WTC11 (cell line): ENCODE measurements around the gene RHOT2. TPM values are rescaled to one million over a fixed set of nuclear protein-coding genes. Genes with fewer than 3 reads are reported as not detected.

ENCODE experiments used
- ATAC-seq: fragments of 200-7000 bp; cut with Tn5 transposase; 2 replicates; pipeline ENCODE4 v1.10.0; 2021; ENCODE audit warnings: mild to moderate bottlenecking, moderate library complexity
- CTCF ChIA-PET: fragments of 300-600 bp; sonication (Branson Sonifier 250); formaldehyde crosslinking; loops from one replicate; lab custom pipeline; 2021; ENCODE audit warnings: antibody characterized with exemption; lab: Charles Lee
- POLR2A ChIA-PET: fragments of 350-600 bp; sonication (Branson Sonifier 250); formaldehyde crosslinking; loops from one replicate; lab custom pipeline; 2021; ENCODE audit warnings: antibody characterized with exemption; lab: Charles Lee
- DNase-seq: peaks from one replicate; pipeline ENCODE4 v3.0.0; 2021; ENCODE audit warnings: low spot score
- H3K27ac Mint-ChIP-seq: 2 replicates; pipeline ENCODE4 v1.8.0; 2021; ENCODE audit warnings: mixed read lengths
- H3K27me3 Mint-ChIP-seq: 2 replicates; pipeline ENCODE4 v1.8.0; 2021; ENCODE audit warnings: low read depth, mild to moderate bottlenecking, moderate library complexity, mixed read lengths
- H3K36me3 Mint-ChIP-seq: 2 replicates; pipeline ENCODE4 v1.8.0; 2021; ENCODE audit warnings: mixed read lengths
- H3K4me1 Mint-ChIP-seq: 2 replicates; pipeline ENCODE4 v1.8.0; 2022; ENCODE audit warnings: mixed read lengths
- H3K4me3 Mint-ChIP-seq: 2 replicates; pipeline ENCODE4 v1.8.0; 2021; ENCODE audit warnings: mild to moderate bottlenecking, moderate library complexity, mixed read lengths
- H3K9me3 Mint-ChIP-seq: 2 replicates; pipeline ENCODE4 v1.8.0; 2021; ENCODE audit warnings: mixed read lengths
- ATF1 ChIP-seq: sonication (generic); formaldehyde crosslinking; IDR thresholded peaks from 2 replicates; pipeline ENCODE4 v1.8.1; 2023; ENCODE audit warnings: mild to moderate bottlenecking, moderate library complexity, missing genetic modification reagents
- CBFB ChIP-seq: sonication (generic); formaldehyde crosslinking; IDR thresholded peaks from 2 replicates; pipeline ENCODE4 v1.8.1; 2022; ENCODE audit warnings: mild to moderate bottlenecking, low read depth, missing genetic modification reagents
- FOXK1 ChIP-seq: sonication (generic); formaldehyde crosslinking; IDR thresholded peaks from 2 replicates; pipeline ENCODE4 v1.8.0; 2022; ENCODE audit warnings: mild to moderate bottlenecking, moderate library complexity, missing genetic modification reagents
- GTF2I ChIP-seq: fragments of 250-450 bp; sonication (Bioruptor Pico); conservative IDR thresholded peaks from 2 replicates; pipeline ENCODE4 v1.4.0; 2021; ENCODE audit warnings: mild to moderate bottlenecking
- IRF2 ChIP-seq: sonication (generic); formaldehyde crosslinking; IDR thresholded peaks from 2 replicates; pipeline ENCODE4 v1.8.0; 2022; ENCODE audit warnings: low read depth, missing genetic modification reagents, borderline replicate concordance
- NR2C2 ChIP-seq: sonication (generic); formaldehyde crosslinking; IDR thresholded peaks from 2 replicates; pipeline ENCODE4 v1.8.0; 2022; ENCODE audit warnings: mild to moderate bottlenecking, missing genetic modification reagents
- RELA ChIP-seq: sonication (generic); formaldehyde crosslinking; IDR thresholded peaks from 2 replicates; pipeline ENCODE4 v1.8.1; 2022; ENCODE audit warnings: missing genetic modification reagents, mild to moderate bottlenecking, borderline replicate concordance
- SP1 ChIP-seq: sonication (generic); formaldehyde crosslinking; conservative IDR thresholded peaks from 2 replicates; pipeline ENCODE4 v1.8.1; 2022; ENCODE audit warnings: missing genetic modification reagents
- TP53 ChIP-seq: sonication (generic); formaldehyde crosslinking; IDR thresholded peaks from 2 replicates; pipeline ENCODE4 v1.8.1; 2023; ENCODE audit warnings: mild to moderate bottlenecking, missing genetic modification reagents
- ZNF138 ChIP-seq: sonication (generic); formaldehyde crosslinking; conservative IDR thresholded peaks from 2 replicates; pipeline ENCODE4 v1.8.1; 2022; ENCODE audit warnings: mild to moderate bottlenecking, moderate library complexity, missing genetic modification reagents
- ZNF219 ChIP-seq: sonication (generic); formaldehyde crosslinking; IDR thresholded peaks from 2 replicates; pipeline ENCODE4 v1.8.0; 2023; ENCODE audit warnings: missing genetic modification reagents, mild to moderate bottlenecking, borderline replicate concordance
- ZNF396 ChIP-seq: fragments of 250-450 bp; sonication (Bioruptor Pico); IDR thresholded peaks from 2 replicates; pipeline ENCODE4 v1.8.0; 2021; ENCODE audit warnings: mild to moderate bottlenecking, moderate library complexity, borderline replicate concordance
- ZNF416 ChIP-seq: fragments of 250-450 bp; sonication (Bioruptor Pico); IDR thresholded peaks from 2 replicates; pipeline ENCODE4 v1.9.0; 2021; ENCODE audit warnings: mild to moderate bottlenecking, inconsistent platforms
- total RNA-seq: library from RNA; stranded (reverse); gene quantifications from 3 replicates; pipeline ENCODE4 v1.2.3, GENCODE V29; 2021
- TF ChIP-seq, protein P1 (sequence below): sonication (generic); formaldehyde crosslinking; IDR thresholded peaks from 2 replicates; pipeline ENCODE4 v1.8.1; 2023; ENCODE audit warnings: mild to moderate bottlenecking, missing genetic modification reagents
- TF ChIP-seq, protein P2 (sequence below): fragments of 250-450 bp; sonication (Bioruptor Pico); IDR thresholded peaks from 2 replicates; pipeline ENCODE4 v1.9.0; 2021; ENCODE audit warnings: mild to moderate bottlenecking
- TF ChIP-seq, protein P3 (sequence below): fragments of 250-450 bp; sonication (Bioruptor Pico); IDR thresholded peaks from 2 replicates; pipeline ENCODE4 v1.9.0; 2021; ENCODE audit warnings: moderate library complexity, mild to moderate bottlenecking, inconsistent platforms, borderline replicate concordance
- TF ChIP-seq, protein P4 (sequence below): sonication (generic); formaldehyde crosslinking; IDR thresholded peaks from 2 replicates; pipeline ENCODE4 v1.8.1; 2022; ENCODE audit warnings: missing genetic modification reagents, borderline replicate concordance
- TF ChIP-seq, protein P5 (sequence below): fragments of 250-450 bp; sonication (Bioruptor Pico); conservative IDR thresholded peaks from 2 replicates; pipeline ENCODE4 v1.9.0; 2021; ENCODE audit warnings: mild to moderate bottlenecking
- TF ChIP-seq, protein P6 (sequence below): sonication (generic); formaldehyde crosslinking; IDR thresholded peaks from 2 replicates; pipeline ENCODE4 v1.8.1; 2023; ENCODE audit warnings: mild to moderate bottlenecking, missing genetic modification reagents
- TF ChIP-seq, protein P7 (sequence below): fragments of 250-450 bp; sonication (Bioruptor Pico); IDR thresholded peaks from 2 replicates; pipeline ENCODE4 v1.9.0; 2021; ENCODE audit warnings: mild to moderate bottlenecking, borderline replicate concordance
- TF ChIP-seq, protein P8 (sequence below): sonication (generic); formaldehyde crosslinking; IDR thresholded peaks from 2 replicates; pipeline ENCODE4 v1.8.0; 2023; ENCODE audit warnings: missing genetic modification reagents

RHOT2 gene
- total RNA-seq, 1 experiment from 2014 or later, result 285 TPM

DNA sequence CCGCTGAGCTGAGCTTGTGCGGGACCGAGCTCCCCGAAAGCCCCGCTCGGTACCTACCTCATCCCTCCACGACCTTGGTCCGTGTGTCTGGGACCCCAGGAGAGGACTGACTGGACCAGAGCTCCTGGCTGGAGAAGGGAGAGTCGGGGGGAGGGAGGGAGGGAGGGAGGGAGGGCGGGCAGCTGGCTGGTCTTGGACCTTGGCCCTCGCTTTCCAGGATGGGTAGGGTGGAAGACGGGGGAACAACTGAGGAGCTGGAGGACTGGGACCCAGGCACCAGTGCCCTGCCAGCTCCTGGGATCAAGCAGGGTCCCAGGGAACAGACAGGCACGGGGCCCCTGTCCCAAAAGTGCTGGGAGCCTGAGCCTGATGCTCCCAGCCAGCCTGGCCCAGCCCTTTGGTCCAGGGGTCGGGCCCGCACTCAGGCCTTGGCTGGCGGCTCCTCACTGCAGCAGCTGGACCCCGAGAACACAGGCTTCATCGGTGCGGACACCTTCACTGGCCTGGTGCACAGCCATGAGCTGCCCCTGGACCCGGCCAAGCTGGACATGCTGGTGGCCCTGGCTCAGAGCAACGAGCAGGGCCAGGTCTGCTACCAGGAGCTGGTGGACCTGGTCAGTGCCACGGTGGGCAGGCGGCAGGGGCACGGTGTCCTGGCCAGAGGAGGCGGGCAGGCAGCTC lies 8.1 kb downstream of the RHOT2 start (continued):
- TF ChIP-seq, protein P1, sequence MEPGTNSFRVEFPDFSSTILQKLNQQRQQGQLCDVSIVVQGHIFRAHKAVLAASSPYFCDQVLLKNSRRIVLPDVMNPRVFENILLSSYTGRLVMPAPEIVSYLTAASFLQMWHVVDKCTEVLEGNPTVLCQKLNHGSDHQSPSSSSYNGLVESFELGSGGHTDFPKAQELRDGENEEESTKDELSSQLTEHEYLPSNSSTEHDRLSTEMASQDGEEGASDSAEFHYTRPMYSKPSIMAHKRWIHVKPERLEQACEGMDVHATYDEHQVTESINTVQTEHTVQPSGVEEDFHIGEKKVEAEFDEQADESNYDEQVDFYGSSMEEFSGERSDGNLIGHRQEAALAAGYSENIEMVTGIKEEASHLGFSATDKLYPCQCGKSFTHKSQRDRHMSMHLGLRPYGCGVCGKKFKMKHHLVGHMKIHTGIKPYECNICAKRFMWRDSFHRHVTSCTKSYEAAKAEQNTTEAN, result no peak
- TF ChIP-seq, protein P2, sequence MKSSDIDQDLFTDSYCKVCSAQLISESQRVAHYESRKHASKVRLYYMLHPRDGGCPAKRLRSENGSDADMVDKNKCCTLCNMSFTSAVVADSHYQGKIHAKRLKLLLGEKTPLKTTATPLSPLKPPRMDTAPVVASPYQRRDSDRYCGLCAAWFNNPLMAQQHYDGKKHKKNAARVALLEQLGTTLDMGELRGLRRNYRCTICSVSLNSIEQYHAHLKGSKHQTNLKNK (CRISPR knock-in tag), result no peak
- no peak for TF ChIP-seq ZNF219 (CRISPR knock-in tag)
- TF ChIP-seq, protein P3, sequence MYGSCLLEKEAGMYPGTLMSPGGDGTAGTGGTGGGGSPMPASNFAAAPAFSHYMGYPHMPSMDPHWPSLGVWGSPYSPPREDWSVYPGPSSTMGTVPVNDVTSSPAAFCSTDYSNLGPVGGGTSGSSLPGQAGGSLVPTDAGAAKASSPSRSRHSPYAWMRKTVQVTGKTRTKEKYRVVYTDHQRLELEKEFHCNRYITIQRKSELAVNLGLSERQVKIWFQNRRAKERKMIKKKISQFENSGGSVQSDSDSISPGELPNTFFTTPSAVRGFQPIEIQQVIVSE (CRISPR knock-in tag), result no peak
- no peak for TF ChIP-seq RELA

DNA sequence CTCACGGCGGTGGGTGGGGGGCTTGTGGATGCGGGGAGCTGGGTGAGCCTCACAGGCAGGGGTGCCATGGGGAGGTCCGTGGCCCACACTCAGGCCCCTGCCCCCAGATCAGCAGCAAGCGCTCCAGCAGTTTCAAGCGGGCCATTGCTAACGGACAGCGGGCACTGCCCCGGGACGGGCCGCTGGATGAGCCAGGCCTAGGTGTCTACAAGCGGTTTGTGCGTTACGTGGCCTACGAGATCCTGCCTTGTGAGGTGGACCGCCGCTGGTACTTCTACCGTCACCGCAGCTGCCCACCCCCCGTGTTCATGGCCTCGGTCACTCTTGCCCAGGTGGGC lies 8.6 kb downstream of the RHOT2 start:
- TF ChIP-seq ZNF416 (no peak), FOXK1 (CRISPR knock-in tag) (no peak), ZNF138 (CRISPR knock-in tag) (no peak), GTF2I (CRISPR knock-in tag) (no peak), ATF1 (no peak), TP53 (CRISPR knock-in tag) (no peak), ZNF396 (CRISPR knock-in tag) (no peak), NR2C2 (no peak), SP1 (CRISPR knock-in tag) (no peak), CBFB (no peak), IRF2 (no peak)
- TF ChIP-seq, protein P4, sequence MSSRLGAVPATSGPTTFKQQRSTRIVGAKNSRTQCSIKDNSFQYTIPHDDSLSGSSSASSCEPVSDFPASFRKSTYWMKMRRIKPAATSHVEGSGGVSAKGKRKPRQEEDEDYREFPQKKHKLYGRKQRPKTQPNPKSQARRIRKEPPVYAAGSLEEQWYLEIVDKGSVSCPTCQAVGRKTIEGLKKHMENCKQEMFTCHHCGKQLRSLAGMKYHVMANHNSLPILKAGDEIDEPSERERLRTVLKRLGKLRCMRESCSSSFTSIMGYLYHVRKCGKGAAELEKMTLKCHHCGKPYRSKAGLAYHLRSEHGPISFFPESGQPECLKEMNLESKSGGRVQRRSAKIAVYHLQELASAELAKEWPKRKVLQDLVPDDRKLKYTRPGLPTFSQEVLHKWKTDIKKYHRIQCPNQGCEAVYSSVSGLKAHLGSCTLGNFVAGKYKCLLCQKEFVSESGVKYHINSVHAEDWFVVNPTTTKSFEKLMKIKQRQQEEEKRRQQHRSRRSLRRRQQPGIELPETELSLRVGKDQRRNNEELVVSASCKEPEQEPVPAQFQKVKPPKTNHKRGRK (CRISPR knock-in tag), result no peak
- TF ChIP-seq, protein P5, sequence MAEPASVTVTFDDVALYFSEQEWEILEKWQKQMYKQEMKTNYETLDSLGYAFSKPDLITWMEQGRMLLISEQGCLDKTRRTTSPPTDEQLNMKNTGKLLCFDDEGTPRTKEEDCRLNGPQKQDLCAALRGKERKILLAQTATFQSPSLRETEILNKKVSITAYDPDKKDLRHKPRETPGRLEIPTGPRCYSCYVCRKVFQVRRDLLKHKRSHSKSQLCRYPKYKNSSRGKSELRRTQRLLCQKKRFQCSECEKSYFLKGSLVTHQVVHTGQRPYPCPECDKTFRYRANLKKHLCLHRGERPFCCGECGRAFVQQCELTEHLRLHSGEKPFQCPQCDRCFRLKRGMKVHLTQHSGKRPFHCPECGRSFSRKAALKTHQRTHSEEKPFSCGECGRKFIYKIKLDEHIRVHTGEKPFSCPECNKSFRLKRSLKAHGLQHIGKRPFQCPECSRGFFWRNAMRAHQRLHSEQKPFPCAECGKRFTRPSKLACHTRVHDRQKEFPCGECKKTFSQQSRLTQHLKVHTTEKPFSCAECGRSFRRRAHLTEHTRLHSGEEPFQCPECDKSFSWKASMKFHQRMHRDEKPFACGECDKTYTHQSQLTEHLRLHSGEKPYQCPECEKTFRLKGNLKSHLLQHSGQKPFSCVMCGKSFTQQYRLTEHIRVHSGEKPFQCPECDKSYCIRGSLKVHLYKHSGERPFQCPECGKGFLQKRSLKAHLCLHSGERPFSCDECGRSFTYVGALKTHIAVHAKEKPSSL, result no peak
- TF ChIP-seq, protein P6, sequence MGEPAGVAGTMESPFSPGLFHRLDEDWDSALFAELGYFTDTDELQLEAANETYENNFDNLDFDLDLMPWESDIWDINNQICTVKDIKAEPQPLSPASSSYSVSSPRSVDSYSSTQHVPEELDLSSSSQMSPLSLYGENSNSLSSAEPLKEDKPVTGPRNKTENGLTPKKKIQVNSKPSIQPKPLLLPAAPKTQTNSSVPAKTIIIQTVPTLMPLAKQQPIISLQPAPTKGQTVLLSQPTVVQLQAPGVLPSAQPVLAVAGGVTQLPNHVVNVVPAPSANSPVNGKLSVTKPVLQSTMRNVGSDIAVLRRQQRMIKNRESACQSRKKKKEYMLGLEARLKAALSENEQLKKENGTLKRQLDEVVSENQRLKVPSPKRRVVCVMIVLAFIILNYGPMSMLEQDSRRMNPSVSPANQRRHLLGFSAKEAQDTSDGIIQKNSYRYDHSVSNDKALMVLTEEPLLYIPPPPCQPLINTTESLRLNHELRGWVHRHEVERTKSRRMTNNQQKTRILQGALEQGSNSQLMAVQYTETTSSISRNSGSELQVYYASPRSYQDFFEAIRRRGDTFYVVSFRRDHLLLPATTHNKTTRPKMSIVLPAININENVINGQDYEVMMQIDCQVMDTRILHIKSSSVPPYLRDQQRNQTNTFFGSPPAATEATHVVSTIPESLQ (CRISPR knock-in tag), result no peak
- TF ChIP-seq, protein P7, sequence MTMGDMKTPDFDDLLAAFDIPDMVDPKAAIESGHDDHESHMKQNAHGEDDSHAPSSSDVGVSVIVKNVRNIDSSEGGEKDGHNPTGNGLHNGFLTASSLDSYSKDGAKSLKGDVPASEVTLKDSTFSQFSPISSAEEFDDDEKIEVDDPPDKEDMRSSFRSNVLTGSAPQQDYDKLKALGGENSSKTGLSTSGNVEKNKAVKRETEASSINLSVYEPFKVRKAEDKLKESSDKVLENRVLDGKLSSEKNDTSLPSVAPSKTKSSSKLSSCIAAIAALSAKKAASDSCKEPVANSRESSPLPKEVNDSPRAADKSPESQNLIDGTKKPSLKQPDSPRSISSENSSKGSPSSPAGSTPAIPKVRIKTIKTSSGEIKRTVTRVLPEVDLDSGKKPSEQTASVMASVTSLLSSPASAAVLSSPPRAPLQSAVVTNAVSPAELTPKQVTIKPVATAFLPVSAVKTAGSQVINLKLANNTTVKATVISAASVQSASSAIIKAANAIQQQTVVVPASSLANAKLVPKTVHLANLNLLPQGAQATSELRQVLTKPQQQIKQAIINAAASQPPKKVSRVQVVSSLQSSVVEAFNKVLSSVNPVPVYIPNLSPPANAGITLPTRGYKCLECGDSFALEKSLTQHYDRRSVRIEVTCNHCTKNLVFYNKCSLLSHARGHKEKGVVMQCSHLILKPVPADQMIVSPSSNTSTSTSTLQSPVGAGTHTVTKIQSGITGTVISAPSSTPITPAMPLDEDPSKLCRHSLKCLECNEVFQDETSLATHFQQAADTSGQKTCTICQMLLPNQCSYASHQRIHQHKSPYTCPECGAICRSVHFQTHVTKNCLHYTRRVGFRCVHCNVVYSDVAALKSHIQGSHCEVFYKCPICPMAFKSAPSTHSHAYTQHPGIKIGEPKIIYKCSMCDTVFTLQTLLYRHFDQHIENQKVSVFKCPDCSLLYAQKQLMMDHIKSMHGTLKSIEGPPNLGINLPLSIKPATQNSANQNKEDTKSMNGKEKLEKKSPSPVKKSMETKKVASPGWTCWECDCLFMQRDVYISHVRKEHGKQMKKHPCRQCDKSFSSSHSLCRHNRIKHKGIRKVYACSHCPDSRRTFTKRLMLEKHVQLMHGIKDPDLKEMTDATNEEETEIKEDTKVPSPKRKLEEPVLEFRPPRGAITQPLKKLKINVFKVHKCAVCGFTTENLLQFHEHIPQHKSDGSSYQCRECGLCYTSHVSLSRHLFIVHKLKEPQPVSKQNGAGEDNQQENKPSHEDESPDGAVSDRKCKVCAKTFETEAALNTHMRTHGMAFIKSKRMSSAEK (CRISPR knock-in tag), result no peak
- TF ChIP-seq, protein P8, sequence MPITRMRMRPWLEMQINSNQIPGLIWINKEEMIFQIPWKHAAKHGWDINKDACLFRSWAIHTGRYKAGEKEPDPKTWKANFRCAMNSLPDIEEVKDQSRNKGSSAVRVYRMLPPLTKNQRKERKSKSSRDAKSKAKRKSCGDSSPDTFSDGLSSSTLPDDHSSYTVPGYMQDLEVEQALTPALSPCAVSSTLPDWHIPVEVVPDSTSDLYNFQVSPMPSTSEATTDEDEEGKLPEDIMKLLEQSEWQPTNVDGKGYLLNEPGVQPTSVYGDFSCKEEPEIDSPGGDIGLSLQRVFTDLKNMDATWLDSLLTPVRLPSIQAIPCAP (CRISPR knock-in tag), result no peak
- Mint-ChIP-seq H3K27me3 (no peaks in the 10 kb centered on the region), H3K36me3 (peaks cover 10% of the 10 kb centered on the region), H3K4me1 (peaks cover 21% of the 10 kb centered on the region), H3K27ac (no peak overlapping the region), H3K4me3 (no peak overlapping the region; the same call in 1 of the 2 replicates), H3K9me3 (no peaks in the 10 kb centered on the region)
- ATAC-seq (no peak), DNase-seq (no peak)
- ChIA-PET CTCF (interaction anchor here (0.5 to 2.8 kb wide), 12 partner anchors 9 to 1240 kb away, joined by 3 to 16 read pairs (median 6); partner anchors contain the start of genes RHOT2, WDR24 and WDR90), POLR2A (interaction anchor here (1.1 kb wide), 1 partner anchor 91 kb away, joined by 3 read pairs; no protein-coding TSS in a partner anchor)
